Endothelial cell of umbilical vein (primary cell): ENCODE measurements around the gene CBX2. TPM values are rescaled to one million over a fixed set of nuclear protein-coding genes. Genes with fewer than 3 reads are reported as not detected.

Source experiments
- BruUV-seq: library from RNA; stranded (reverse); fragments of 400-500 nt; replicated peaks from 2 replicates; lab custom pipeline; 2021; lab: Mats Ljungman, UMichigan
- CTCF ChIA-PET: fragments of 300-600, 350-600 bp; sonication (Branson Sonifier 250); formaldehyde crosslinking; loops from one replicate; lab custom pipeline; 2021; ENCODE audit warnings: antibody characterized with exemption, inconsistent platforms; lab: Charles Lee
- POLR2A ChIA-PET: fragments of 300-600, 350-600 bp; sonication (Branson Sonifier 250); formaldehyde crosslinking; loops from one replicate; lab custom pipeline; 2021; ENCODE audit warnings: antibody characterized with exemption, inconsistent platforms; lab: Charles Lee
- DNase-seq: peaks from one replicate; pipeline ENCODE4 v3.0.0-alpha.2; 2011; ENCODE audit warnings: low read depth, low spot score
- FAIRE-seq: peaks from 2 replicates; lab custom pipeline; 2011; peaks lifted over from hg19 to GRCh38; lab: Jason Lieb, UNC
- H2AFZ ChIP-seq: 2 replicates; pipeline ENCODE4 v1.6.0; 2012; ENCODE audit warnings: low read depth, low read length, control low read depth, inconsistent platforms
- H3K27ac ChIP-seq: 2 replicates; pipeline ENCODE4 v1.5.1; 2011; ENCODE audit warnings: low read depth, mild to moderate bottlenecking, control low read depth, low read length, moderate library complexity; ENCODE audit not compliant: insufficient read depth
- H3K27me3 ChIP-seq, 2 experiments: 2 replicates each; pipeline versions ENCODE4 v1.6.0 to v1.6.1; 2011; ENCODE audit warnings: low read length in 2 of 2, mixed read lengths in 1 of 2; ENCODE audit not compliant: control insufficient read depth in 2 of 2, insufficient read depth in 2 of 2
- H3K36me3 ChIP-seq, 2 experiments: 2 replicates in 1 of 2; 3 replicates in 1 of 2; pipeline ENCODE4 v1.5.1; 2011; ENCODE audit warnings: low read length in 2 of 2, mild to moderate bottlenecking in 1 of 2, moderate library complexity in 1 of 2; ENCODE audit not compliant: control insufficient read depth in 2 of 2, insufficient read depth in 2 of 2; ENCODE audit errors: extremely low read depth in 1 of 2
- H3K4me1 ChIP-seq: 3 replicates; pipeline ENCODE4 v1.5.1; 2011; ENCODE audit warnings: mild to moderate bottlenecking, low read length; ENCODE audit not compliant: control insufficient read depth, insufficient read depth; ENCODE audit errors: extremely low read depth
- H3K4me2 ChIP-seq: 2 replicates; pipeline ENCODE4 v1.6.1; 2011; ENCODE audit warnings: low read length, control low read depth, mixed read lengths; ENCODE audit not compliant: insufficient read depth
- H3K4me3 ChIP-seq, 3 experiments: fragments of 200-600 bp in 1 of 3; sonication (generic), shearing (Covaris generic) in 1 of 3; replicated peaks in 1 of 3; 2 replicates each; pipeline ENCODE4 v1.5.1; 2011 to 2016; ENCODE audit warnings: control low read depth in 3 of 3, low read length in 3 of 3, mild to moderate bottlenecking in 2 of 3, inconsistent platforms in 1 of 3, low read depth in 1 of 3, moderate library complexity in 1 of 3; ENCODE audit not compliant: insufficient read depth in 1 of 3
- H3K79me2 ChIP-seq: 2 replicates; pipeline ENCODE4 v1.6.0; 2012; ENCODE audit warnings: low read length, inconsistent platforms; ENCODE audit not compliant: control insufficient read depth, insufficient read depth
- H3K9ac ChIP-seq: replicated peaks from 2 replicates; pipeline ENCODE3; 2011; ENCODE audit warnings: low read length, control low read depth; ENCODE audit not compliant: insufficient read depth; ENCODE audit errors: extremely low read depth
- H3K9me1 ChIP-seq: replicated peaks from 3 replicates; pipeline ENCODE4 v1.6.0; 2011; ENCODE audit warnings: mild to moderate bottlenecking, low read length; ENCODE audit not compliant: control insufficient read depth, insufficient read depth; ENCODE audit errors: extremely low read depth
- H3K9me3 ChIP-seq: replicated peaks from 2 replicates; pipeline ENCODE4 v1.5.1; 2012; ENCODE audit warnings: low read length, inconsistent platforms; ENCODE audit not compliant: control insufficient read depth, insufficient read depth
- H4K20me1 ChIP-seq: replicated peaks from 2 replicates; pipeline ENCODE3; 2011; ENCODE audit warnings: mild to moderate bottlenecking, low read length; ENCODE audit not compliant: control insufficient read depth, insufficient read depth; ENCODE audit errors: extremely low read depth
- CTCF ChIP-seq, 2 donors: IDR thresholded peaks; 1 replicate in 1 of 2; 2 replicates in 1 of 2; pipeline ENCODE4 v1.5.1; 2011; ENCODE audit warnings: low read length in 2 of 2, mild to moderate bottlenecking in 2 of 2, moderate library complexity in 2 of 2, control low read depth in 1 of 2, inconsistent platforms in 1 of 2, low read depth in 1 of 2; ENCODE audit not compliant: insufficient read depth in 1 of 2; ENCODE audit errors: extremely low read depth in 1 of 2
- EZH2 ChIP-seq: IDR thresholded peaks from 2 replicates; pipeline ENCODE4 v1.6.1; 2012; ENCODE audit warnings: borderline replicate concordance, low read depth, mild to moderate bottlenecking, moderate library complexity, low read length, inconsistent platforms; ENCODE audit not compliant: severe bottlenecking
- FOS ChIP-seq: IDR thresholded peaks from 2 replicates; pipeline ENCODE4 v1.6.1; 2011; ENCODE audit warnings: mild to moderate bottlenecking, low read length, moderate library complexity, borderline replicate concordance; ENCODE audit not compliant: insufficient read depth
- JUN ChIP-seq: IDR thresholded peaks from 2 replicates; pipeline ENCODE4 v1.6.1; 2011; ENCODE audit warnings: borderline replicate concordance, low read depth; ENCODE audit not compliant: insufficient read length, insufficient read depth
- MAX ChIP-seq: IDR thresholded peaks from 2 replicates; pipeline ENCODE4 v1.6.1; 2011; ENCODE audit not compliant: insufficient read depth, insufficient read length
- POLR2A ChIP-seq: IDR thresholded peaks from 2 replicates; pipeline ENCODE4 v1.6.1; 2012; ENCODE audit warnings: low read depth, mild to moderate bottlenecking, control low read depth, low read length
- dilution Hi-C: fragments of 300-500 bp; cut with MboI; formaldehyde crosslinking; loops from one replicate; pipeline ENCODE4 v1.15.0; 2019; ENCODE audit warnings: low sequenced_read_pairs; ENCODE audit not compliant: extremely low pct_ligation_motif_present
- intact Hi-C: fragments of 100-400 bp; cut with micrococcal nuclease; formaldehyde crosslinking; loops from one replicate; pipeline ENCODE4 v1.10.0; 2022
- polyA plus RNA-seq, 4 experiments: library from polyadenylated mRNA; depleted of rRNA in 3 of 4; stranded (reverse) in 3 of 4; unstranded in 1 of 4; fragments of >200 nt; gene quantifications; 2 replicates each; pipeline versions ENCODE4 v1.2.1 to v1.2.3, GENCODE V29; 2011 to 2012; ENCODE audit warnings: missing spikeins in 1 of 4
- total RNA-seq: library from RNA; stranded (reverse); gene quantifications from 2 replicates; pipeline ENCODE4 v1.2.3, GENCODE V29; 2021

CBX2 gene
- total and polyA plus RNA-seq, 2 donors (not counting 3 experiments of a cell fraction or from before 2014, with no cell fraction given): 10.5 to 20.0 TPM

GRCh38 chr17:79796444-79796762 lies 18.5 kb downstream of the CBX2 start:
- Histone ChIP-seq H3K4me3 (peak overlapping the region; percentile 41 to 79 (median 43)), H4K20me1 (no peaks in the 10 kb centered on the region), H2AFZ (peak overlapping the region; percentile 74), H3K4me2 (peak overlapping the region; percentile 68), H3K9ac (peak overlapping the region; percentile 62), H3K27me3 (peaks cover 40 to 60% of the 10 kb centered on the region in 2 experiments), H3K9me3 (no peaks in the 10 kb centered on the region), H3K79me2 (no peaks in the 10 kb centered on the region), H3K9me1 (no peaks in the 10 kb centered on the region), H3K4me1 (peaks cover 19% of the 10 kb centered on the region), H3K27ac (no peak overlapping the region), H3K36me3 (no peaks in the 10 kb centered on the region)
- intact Hi-C loops (loop anchor here (2.0 kb wide), 2 partner anchors 42 to 192 kb away; partner anchors contain the start of gene CBX4), dilution Hi-C loops (no loop called here)
- DNase-seq (no peak), FAIRE-seq (peak; percentile 12)
- POLR2A ChIA-PET: interaction anchor here (0.7 kb wide), 1 partner anchor 43 kb away, joined by 6 read pairs; the partner anchor contains the start of gene CBX4
- no peak for TF ChIP-seq JUN
- TF ChIP-seq MAX: no peak
- no peak for TF ChIP-seq CTCF (IDR thresholded peaks at IDR 0.05; ENCODE audit: extremely low read depth in 1 of 2, insufficient read depth in 1 of 2, low read depth in 1 of 2, low read length in 2 of 2)
- no peak for TF ChIP-seq POLR2A
- TF ChIP-seq FOS: no peak
- TF ChIP-seq EZH2: peak; percentile 49
- BruUV-seq: no TSS peak
- CTCF ChIA-PET: interaction anchor here (0.7 to 3.2 kb wide), 13 partner anchors 11 to 212 kb away, joined by 3 to 20 read pairs (median 5); partner anchors contain the start of gene CBX4
